ENCODE measurements around the gene RAPGEF1.

The RAPGEF1 gene

GRCh38 chr9:131732061-131732526, 7.8 kb downstream of the RAPGEF1 start:
- peaks cover 65 to 96% (median 90%) of the 10 kb centered on the region in 4 experiments for H3K4me1 ChIP-seq (ENCODE audit: control extremely low read depth in 1 of 4, control insufficient read depth in 4 of 4, insufficient read depth in 4 of 4, low read length in 3 of 4)
- CTCF ChIA-PET, result interaction anchor here (0.8 to 4.5 kb wide), 14 partner anchors 8 to 141 kb away, joined by 3 to 19 read pairs (median 4); partner anchors contain the start of gene RAPGEF1
- no peak overlapping the region for H3K27ac ChIP-seq (ENCODE audit: insufficient read depth in 1 of 2, low read depth in 1 of 2, low read length in 2 of 2, poor library complexity in 1 of 2, severe bottlenecking in 2 of 2)
- peak overlapping the region in 3 of 7 experiments; percentile 3 to 48 (median 8) for H3K4me3 ChIP-seq (ENCODE audit: control insufficient read depth in 1 of 7, extremely low read depth in 1 of 7, insufficient read depth in 4 of 7, low read depth in 2 of 7, low read length in 6 of 7)
- peaks cover 0 to 6% (median 0%) of the 10 kb centered on the region in 4 experiments for H3K36me3 ChIP-seq (ENCODE audit: control insufficient read depth in 4 of 4, insufficient read depth in 4 of 4, low read length in 3 of 4)
- no peak for DNase-seq
- WGBS (ENCODE audit: insufficient coverage), result 78% methylated on average over 7 of the region's 8 CpGs
- H3K9me3 ChIP-seq (ENCODE audit: control extremely low read depth in 1 of 5, control insufficient read depth in 4 of 5, insufficient read depth in 2 of 5, low read depth in 1 of 5, low read length in 4 of 5), result no peaks in the 10 kb centered on the region
- POLR2A ChIA-PET, result interaction anchor here (0.6 to 3.3 kb wide), 4 partner anchors 10 to 858 kb away, joined by 3 to 18 read pairs (median 5); no protein-coding TSS in a partner anchor
- H3K27me3 ChIP-seq (replicated peaks in 2 of 5; ENCODE audit: control insufficient read depth in 4 of 5, insufficient read depth in 5 of 5, low read length in 4 of 5), result no peaks in the 10 kb centered on the region

GRCh38 chr9:131731644-131732043, 8.2 kb downstream of the RAPGEF1 start:
- ChIA-PET POLR2A (interaction anchor here (1.1 to 3.3 kb wide), 2 partner anchors 10 to 75 kb away, joined by 3 to 18 read pairs; no protein-coding TSS in a partner anchor), CTCF (interaction anchor here (0.8 to 4.5 kb wide), 13 partner anchors 9 to 141 kb away, joined by 3 to 19 read pairs (median 4); partner anchors contain the start of gene RAPGEF1)
- DNase-seq, result peak in 2 of 3 donors; percentile 55 to 59
- Histone ChIP-seq H3K27me3 (replicated peaks in 2 of 5; ENCODE audit: control insufficient read depth in 4 of 5, insufficient read depth in 5 of 5, low read length in 4 of 5) (no peaks in the 10 kb centered on the region), H3K36me3 (ENCODE audit: control insufficient read depth in 4 of 4, insufficient read depth in 4 of 4, low read length in 3 of 4) (peaks cover 0 to 6% (median 0%) of the 10 kb centered on the region in 4 experiments), H3K4me1 (ENCODE audit: control extremely low read depth in 1 of 4, control insufficient read depth in 4 of 4, insufficient read depth in 4 of 4, low read length in 3 of 4) (peaks cover 63 to 94% (median 86%) of the 10 kb centered on the region in 4 experiments), H3K27ac (ENCODE audit: insufficient read depth in 1 of 2, low read depth in 1 of 2, low read length in 2 of 2, poor library complexity in 1 of 2, severe bottlenecking in 2 of 2) (no peak overlapping the region), H3K4me3 (ENCODE audit: control insufficient read depth in 1 of 7, extremely low read depth in 1 of 7, insufficient read depth in 4 of 7, low read depth in 2 of 7, low read length in 6 of 7) (peak overlapping the region in 3 of 7 experiments; percentile 3 to 48 (median 8)), H3K9me3 (ENCODE audit: control extremely low read depth in 1 of 5, control insufficient read depth in 4 of 5, insufficient read depth in 2 of 5, low read depth in 1 of 5, low read length in 4 of 5) (no peaks in the 10 kb centered on the region)
- 50% methylated on average over 3 of the region's 5 CpGs for WGBS (ENCODE audit: insufficient coverage)

GRCh38 chr9:131731237-131731636, 8.6 kb downstream of the RAPGEF1 start:
- WGBS (ENCODE audit: insufficient coverage), result 93% methylated on average over 5 of the region's 7 CpGs
- H3K4me3 ChIP-seq (ENCODE audit: control insufficient read depth in 1 of 7, extremely low read depth in 1 of 7, insufficient read depth in 4 of 7, low read depth in 2 of 7, low read length in 6 of 7), result peak overlapping the region in 1 of 7 experiments; percentile 48

GRCh38 chr9:131728961-131729360, 10.9 kb downstream of the RAPGEF1 start:
- WGBS (ENCODE audit: insufficient coverage), result 0% methylated on average over 1 of the region's 3 CpGs
- H3K27me3 ChIP-seq (replicated peaks in 2 of 5; ENCODE audit: control insufficient read depth in 4 of 5, insufficient read depth in 5 of 5, low read length in 4 of 5), result no peaks in the 10 kb centered on the region
- peaks cover 44 to 72% (median 59%) of the 10 kb centered on the region in 4 experiments for H3K4me1 ChIP-seq (ENCODE audit: control extremely low read depth in 1 of 4, control insufficient read depth in 4 of 4, insufficient read depth in 4 of 4, low read length in 3 of 4)
- POLR2A ChIA-PET, result interaction anchor here (1.0 to 1.9 kb wide), 4 partner anchors 10 to 87 kb away, joined by 3 to 5 read pairs (median 4); no protein-coding TSS in a partner anchor
- DNase-seq, result no peak
- no peak overlapping the region for H3K4me3 ChIP-seq (ENCODE audit: control insufficient read depth in 1 of 7, extremely low read depth in 1 of 7, insufficient read depth in 4 of 7, low read depth in 2 of 7, low read length in 6 of 7)
- no peaks in the 10 kb centered on the region for H3K9me3 ChIP-seq (ENCODE audit: control extremely low read depth in 1 of 5, control insufficient read depth in 4 of 5, insufficient read depth in 2 of 5, low read depth in 1 of 5, low read length in 4 of 5)
- CTCF ChIA-PET, result interaction anchor here (1.0 to 2.5 kb wide), 3 partner anchors 8 to 31 kb away, joined by 3 to 8 read pairs (median 7); no protein-coding TSS in a partner anchor
- no peak overlapping the region for H3K27ac ChIP-seq (ENCODE audit: insufficient read depth in 1 of 2, low read depth in 1 of 2, low read length in 2 of 2, poor library complexity in 1 of 2, severe bottlenecking in 2 of 2)
- peaks cover 0 to 4% (median under 1%) of the 10 kb centered on the region in 4 experiments for H3K36me3 ChIP-seq (ENCODE audit: control insufficient read depth in 4 of 4, insufficient read depth in 4 of 4, low read length in 3 of 4)

More at GRCh38 chr9:131731237-131731636, 8.6 kb downstream of the RAPGEF1 start:
- POLR2A ChIA-PET, result interaction anchor here (0.9 to 3.3 kb wide), 2 partner anchors 63 to 75 kb away, joined by 3 to 18 read pairs; no protein-coding TSS in a partner anchor
- Histone ChIP-seq H3K27ac (ENCODE audit: insufficient read depth in 1 of 2, low read depth in 1 of 2, low read length in 2 of 2, poor library complexity in 1 of 2, severe bottlenecking in 2 of 2) (no peak overlapping the region), H3K27me3 (replicated peaks in 2 of 5; ENCODE audit: control insufficient read depth in 4 of 5, insufficient read depth in 5 of 5, low read length in 4 of 5) (no peaks in the 10 kb centered on the region), H3K9me3 (ENCODE audit: control extremely low read depth in 1 of 5, control insufficient read depth in 4 of 5, insufficient read depth in 2 of 5, low read depth in 1 of 5, low read length in 4 of 5) (no peaks in the 10 kb centered on the region), H3K36me3 (ENCODE audit: control insufficient read depth in 4 of 4, insufficient read depth in 4 of 4, low read length in 3 of 4) (peaks cover 0 to 6% (median 0%) of the 10 kb centered on the region in 4 experiments), H3K4me1 (ENCODE audit: control extremely low read depth in 1 of 4, control insufficient read depth in 4 of 4, insufficient read depth in 4 of 4, low read length in 3 of 4) (peaks cover 60 to 90% (median 81%) of the 10 kb centered on the region in 4 experiments)
- DNase-seq, result no peak
- CTCF ChIA-PET, result interaction anchor here (1.0 to 4.5 kb wide), 9 partner anchors 9 to 140 kb away, joined by 3 to 19 read pairs (median 5); partner anchors contain the start of gene RAPGEF1

GRCh38 chr9:131728546-131728910, 11.3 kb downstream of the RAPGEF1 start:
- Histone ChIP-seq H3K36me3 (ENCODE audit: control insufficient read depth in 4 of 4, insufficient read depth in 4 of 4, low read length in 3 of 4) (peaks cover 0 to 5% (median under 1%) of the 10 kb centered on the region in 4 experiments), H3K27ac (ENCODE audit: insufficient read depth in 1 of 2, low read depth in 1 of 2, low read length in 2 of 2, poor library complexity in 1 of 2, severe bottlenecking in 2 of 2) (no peak overlapping the region), H3K4me1 (ENCODE audit: control extremely low read depth in 1 of 4, control insufficient read depth in 4 of 4, insufficient read depth in 4 of 4, low read length in 3 of 4) (peaks cover 42 to 67% (median 55%) of the 10 kb centered on the region in 4 experiments), H3K27me3 (replicated peaks in 2 of 5; ENCODE audit: control insufficient read depth in 4 of 5, insufficient read depth in 5 of 5, low read length in 4 of 5) (no peaks in the 10 kb centered on the region), H3K9me3 (ENCODE audit: control extremely low read depth in 1 of 5, control insufficient read depth in 4 of 5, insufficient read depth in 2 of 5, low read depth in 1 of 5, low read length in 4 of 5) (no peaks in the 10 kb centered on the region), H3K4me3 (ENCODE audit: control insufficient read depth in 1 of 7, extremely low read depth in 1 of 7, insufficient read depth in 4 of 7, low read depth in 2 of 7, low read length in 6 of 7) (peak overlapping the region in 3 of 7 experiments; percentile 2 to 38 (median 15))
- ChIA-PET POLR2A (interaction anchor here (1.0 to 1.9 kb wide), 5 partner anchors 9 to 87 kb away, joined by 3 to 5 read pairs (median 3); no protein-coding TSS in a partner anchor), CTCF (interaction anchor here (1.3 to 2.5 kb wide), 3 partner anchors 8 to 15 kb away, joined by 3 to 8 read pairs (median 7); no protein-coding TSS in a partner anchor)
- no peak for DNase-seq
- 100% methylated on average over 1 of the region's 4 CpGs for whole genome bisulfite sequencing (ENCODE audit: insufficient coverage)

GRCh38 chr9:131727795-131728545, 11.9 kb downstream of the RAPGEF1 start:
- Histone ChIP-seq H3K4me1 (ENCODE audit: control extremely low read depth in 1 of 4, control insufficient read depth in 4 of 4, insufficient read depth in 4 of 4, low read length in 3 of 4) (peaks cover 41 to 62% (median 50%) of the 10 kb centered on the region in 4 experiments), H3K4me3 (ENCODE audit: control insufficient read depth in 1 of 7, extremely low read depth in 1 of 7, insufficient read depth in 4 of 7, low read depth in 2 of 7, low read length in 6 of 7) (peak overlapping the region in 3 of 7 experiments; percentile 2 to 38 (median 15)), H3K36me3 (ENCODE audit: control insufficient read depth in 4 of 4, insufficient read depth in 4 of 4, low read length in 3 of 4) (peaks cover 0 to 8% (median under 1%) of the 10 kb centered on the region in 4 experiments), H3K9me3 (ENCODE audit: control extremely low read depth in 1 of 5, control insufficient read depth in 4 of 5, insufficient read depth in 2 of 5, low read depth in 1 of 5, low read length in 4 of 5) (no peaks in the 10 kb centered on the region), H3K27ac (ENCODE audit: insufficient read depth in 1 of 2, low read depth in 1 of 2, low read length in 2 of 2, poor library complexity in 1 of 2, severe bottlenecking in 2 of 2) (no peak overlapping the region), H3K27me3 (replicated peaks in 2 of 5; ENCODE audit: control insufficient read depth in 4 of 5, insufficient read depth in 5 of 5, low read length in 4 of 5) (no peaks in the 10 kb centered on the region)
- DNase-seq, result no peak
- POLR2A ChIA-PET, result interaction anchor here (1.0 to 1.9 kb wide), 3 partner anchors 9 to 72 kb away, joined by 3 to 5 read pairs (median 4); no protein-coding TSS in a partner anchor
- CTCF ChIA-PET, result interaction anchor here (0.8 to 2.5 kb wide), 9 partner anchors 9 to 137 kb away, joined by 3 to 8 read pairs (median 6); no protein-coding TSS in a partner anchor
- 54% methylated on average over 4 of the region's 5 CpGs for WGBS (ENCODE audit: insufficient coverage)

All from common myeloid progenitor, CD34-positive (primary cell).